Activated naive CD8-positive, alpha-beta T cell treated with anti-CD3 and anti-CD28 coated beads, Interleukin-2, amount 10 ng/mL, durations not matched to agents 7 days and 5 days (primary cell): Measurements from ENCODE around the gene DZIP3. TPM values are rescaled to one million over a fixed set of nuclear protein-coding genes. Genes with fewer than 3 reads are reported as not detected.
"Not testable (repeated sequence)": the region's sequence is repeated elsewhere in the genome, so short reads cannot be mapped to it uniquely, and the experiment has no call there.

Experiments
- ATAC-seq: fragments of 150-1000 bp; cut with Tn5 transposase; one replicate; pipeline ENCODE4 v1.10.0; 2021; ENCODE audit warnings: low read depth, moderate library complexity
- POLR2A ChIA-PET: fragments of 350-600 bp; sonication (Branson Sonifier 250); formaldehyde crosslinking; loops from one replicate; lab custom pipeline; 2021; ENCODE audit warnings: antibody characterized with exemption; lab: Charles Lee
- DNase-seq: peaks from one replicate; pipeline ENCODE4 v3.0.0; 2021
- H3K27ac Mint-ChIP-seq: one replicate; pipeline ENCODE4 v1.8.0; 2022; ENCODE audit warnings: mild to moderate bottlenecking, mixed read lengths
- H3K27me3 Mint-ChIP-seq: one replicate; pipeline ENCODE4 v1.8.0; 2022; ENCODE audit warnings: mild to moderate bottlenecking, moderate library complexity, mixed read lengths
- H3K36me3 Mint-ChIP-seq: one replicate; pipeline ENCODE4 v1.8.0; 2021; ENCODE audit warnings: mild to moderate bottlenecking, mixed read lengths
- H3K4me1 Mint-ChIP-seq: one replicate; pipeline ENCODE4 v1.8.0; 2021; ENCODE audit warnings: mixed read lengths
- H3K4me3 Mint-ChIP-seq: one replicate; pipeline ENCODE4 v1.8.0; 2022; ENCODE audit warnings: mild to moderate bottlenecking, moderate library complexity, mixed read lengths
- H3K9me3 Mint-ChIP-seq: one replicate; pipeline ENCODE4 v1.8.0; 2021; ENCODE audit warnings: mixed read lengths
- total RNA-seq, 2 experiments: library from RNA; stranded (reverse); gene quantifications; one replicate each; pipeline ENCODE4 v1.2.3, GENCODE V29; 2021

Gene DZIP3
- total RNA-seq, 2 experiments from 2014 or later, result 25.2 to 29.9 TPM

- POLR2A ChIA-PET, result no interaction called here
- peaks cover 13% of the 10 kb centered on the region for H3K4me1 Mint-ChIP-seq
- H3K9me3 Mint-ChIP-seq, result no peaks in the 10 kb centered on the region
- H3K27me3 Mint-ChIP-seq, result no peaks in the 10 kb centered on the region
- H3K27ac Mint-ChIP-seq, result no peak overlapping the region
- peaks cover 33% of the 10 kb centered on the region for H3K36me3 Mint-ChIP-seq
- no peak overlapping the region for H3K4me3 Mint-ChIP-seq
- ATAC-seq (no peak), DNase-seq (no peak)
Observed at GRCh38 chr3:108669208-108669607, 79.7 kb downstream of the DZIP3 start.

DNA sequence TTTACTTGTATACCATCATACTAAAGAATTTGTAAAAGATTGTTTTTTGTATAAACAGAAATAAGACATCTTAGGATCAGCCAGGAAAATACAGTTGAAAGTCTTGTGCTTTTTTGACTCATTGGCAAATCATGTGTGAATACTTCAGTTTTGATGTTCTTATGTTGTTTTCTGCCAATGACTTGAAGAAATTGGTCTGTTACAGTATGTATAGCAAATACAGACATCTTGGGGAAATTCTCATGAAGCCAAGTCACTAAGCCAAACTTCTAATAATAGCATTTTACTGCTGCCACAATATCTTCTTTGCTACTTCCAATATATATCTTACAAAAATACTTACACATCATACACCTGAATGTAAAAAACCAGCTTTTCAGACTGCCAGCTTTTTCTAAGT is 83.2 kb downstream of the DZIP3 start:
- H3K36me3 Mint-ChIP-seq, result peaks cover 35% of the 10 kb centered on the region
- ATAC-seq, result no peak
- H3K9me3 Mint-ChIP-seq, result no peaks in the 10 kb centered on the region
- POLR2A ChIA-PET, result no interaction called here
- DNase-seq, result no peak
- no peaks in the 10 kb centered on the region for H3K27me3 Mint-ChIP-seq
- no peak overlapping the region for H3K27ac Mint-ChIP-seq
- no peak overlapping the region for H3K4me3 Mint-ChIP-seq
- H3K4me1 Mint-ChIP-seq, result peaks cover under 1% of the 10 kb centered on the region

GRCh38 chr3:108673988-108674661 is 84.6 kb downstream of the DZIP3 start:
- no peak overlapping the region for H3K4me3 Mint-ChIP-seq
- no peaks in the 10 kb centered on the region for H3K4me1 Mint-ChIP-seq
- H3K9me3 Mint-ChIP-seq, result no peaks in the 10 kb centered on the region
- no peaks in the 10 kb centered on the region for H3K27me3 Mint-ChIP-seq
- POLR2A ChIA-PET, result no interaction called here
- H3K27ac Mint-ChIP-seq, result no peak overlapping the region
- DNase-seq (no peak), ATAC-seq (no peak)
- H3K36me3 Mint-ChIP-seq, result peaks cover 43% of the 10 kb centered on the region

- no peak overlapping the region for H3K4me3 Mint-ChIP-seq
- no peak overlapping the region for H3K27ac Mint-ChIP-seq
- H3K9me3 Mint-ChIP-seq, result no peaks in the 10 kb centered on the region
- POLR2A ChIA-PET, result no interaction called here
- ATAC-seq (no peak), DNase-seq (no peak)
- no peaks in the 10 kb centered on the region for H3K27me3 Mint-ChIP-seq
- peaks cover 40% of the 10 kb centered on the region for H3K36me3 Mint-ChIP-seq
- H3K4me1 Mint-ChIP-seq, result no peaks in the 10 kb centered on the region
Observed at GRCh38 chr3:108677811-108678210, 88.3 kb downstream of the DZIP3 start.

GRCh38 chr3:108692286-108692685 is 102.8 kb downstream of the DZIP3 start:
- DNase-seq, H3K27me3 Mint-ChIP-seq, H3K27ac Mint-ChIP-seq, H3K4me3 Mint-ChIP-seq, H3K9me3 Mint-ChIP-seq, H3K4me1 Mint-ChIP-seq, ATAC-seq, POLR2A ChIA-PET: not testable (repeated sequence)
- peaks cover 47% of the 10 kb centered on the region for H3K36me3 Mint-ChIP-seq

- no peaks in the 10 kb centered on the region for H3K27me3 Mint-ChIP-seq
- H3K36me3 Mint-ChIP-seq, result peaks cover 22% of the 10 kb centered on the region
- no peak overlapping the region for H3K27ac Mint-ChIP-seq
- POLR2A ChIA-PET, result no interaction called here
- ATAC-seq (no peak), DNase-seq (no peak)
- peaks cover 8% of the 10 kb centered on the region for H3K9me3 Mint-ChIP-seq
- H3K4me3 Mint-ChIP-seq, result no peak overlapping the region
- H3K4me1 Mint-ChIP-seq, result no peaks in the 10 kb centered on the region
Observed at GRCh38 chr3:108698461-108698860, 108.9 kb downstream of the DZIP3 start.

GRCh38 chr3:108705045-108705444 is 115.5 kb downstream of the DZIP3 start:
- Mint-ChIP-seq H3K4me1 (no peaks in the 10 kb centered on the region), H3K36me3 (peaks cover 4% of the 10 kb centered on the region), H3K4me3 (no peak overlapping the region), H3K27ac (no peak overlapping the region), H3K27me3 (no peaks in the 10 kb centered on the region), H3K9me3 (peaks cover 7% of the 10 kb centered on the region)
- POLR2A ChIA-PET, result no interaction called here
- ATAC-seq (no peak), DNase-seq (no peak)

DNA sequence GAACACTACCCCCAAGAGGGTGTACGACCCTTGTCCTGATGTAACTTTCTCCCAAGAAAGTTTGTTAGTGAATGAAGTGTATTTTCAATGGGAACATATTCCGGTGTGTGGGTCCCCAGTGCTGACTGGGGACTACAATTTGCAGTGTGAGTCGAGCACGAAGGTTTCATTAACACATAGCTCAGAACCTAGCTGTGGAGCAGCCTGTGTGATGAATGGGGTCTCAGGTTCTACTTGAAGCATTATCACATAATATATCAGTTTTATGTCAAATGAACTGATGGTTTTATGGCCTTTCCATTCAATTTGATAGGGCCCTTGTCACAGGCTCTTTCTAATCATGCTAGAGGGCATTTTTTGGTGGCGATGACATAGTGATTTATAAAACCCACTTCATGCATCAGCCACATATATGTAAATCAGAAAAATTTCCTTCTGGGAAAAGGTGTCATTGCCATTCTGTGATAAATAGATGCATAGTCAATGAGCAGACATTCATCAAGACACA is 123.5 kb downstream of the DZIP3 start:
- ATAC-seq, result no peak
- Mint-ChIP-seq H3K4me1 (no peaks in the 10 kb centered on the region), H3K27ac (no peak overlapping the region), H3K4me3 (no peak overlapping the region), H3K27me3 (no peaks in the 10 kb centered on the region), H3K9me3 (no peaks in the 10 kb centered on the region), H3K36me3 (no peaks in the 10 kb centered on the region)
- POLR2A ChIA-PET, result no interaction called here
- no peak for DNase-seq

DNA sequence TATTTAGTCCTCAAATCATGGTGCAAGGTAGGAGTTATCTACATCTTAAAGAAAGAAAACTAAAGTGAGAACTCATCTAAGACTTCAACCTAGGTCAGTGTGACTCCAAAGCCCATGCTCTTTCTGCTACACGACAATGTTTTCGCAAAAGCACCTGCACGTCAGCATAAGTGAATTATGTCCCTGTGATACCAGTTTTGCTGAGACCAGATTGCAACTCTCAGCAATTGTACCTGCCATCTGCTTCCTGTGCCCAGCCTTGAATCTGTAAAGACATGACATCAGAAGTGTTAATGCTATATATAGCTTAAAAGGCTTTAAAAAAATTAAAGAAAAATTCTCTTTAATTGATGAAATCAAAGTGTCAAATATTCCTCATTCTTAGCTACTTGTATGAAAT is 124.3 kb downstream of the DZIP3 start:
- no peak for ATAC-seq

DNA sequence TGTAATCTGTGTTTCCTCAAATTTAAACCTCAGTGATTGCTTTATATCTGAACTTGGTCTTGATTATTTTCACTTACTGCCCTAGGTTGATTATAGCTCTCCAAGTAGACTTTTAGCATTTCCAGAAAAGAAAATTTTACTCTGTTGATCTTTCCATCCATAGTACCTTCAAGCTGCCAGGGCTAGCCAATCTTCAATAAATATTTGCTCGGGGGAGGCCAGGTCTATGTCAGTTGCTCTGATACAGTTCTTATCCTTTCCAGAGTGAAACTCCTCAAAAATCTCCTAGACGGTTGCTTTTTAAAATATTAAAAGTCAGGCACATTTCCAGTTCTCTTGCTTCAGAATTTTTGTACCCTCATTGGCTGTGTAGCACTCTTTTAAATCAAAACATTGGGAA is 128.9 kb downstream of the DZIP3 start:
- POLR2A ChIA-PET, result no interaction called here
- H3K4me3 Mint-ChIP-seq, result no peak overlapping the region
- no peak overlapping the region for H3K27ac Mint-ChIP-seq
- H3K4me1 Mint-ChIP-seq, result peaks cover 11% of the 10 kb centered on the region
- DNase-seq, result no peak
- no peak for ATAC-seq
- H3K9me3 Mint-ChIP-seq, result peaks cover 4% of the 10 kb centered on the region
- no peaks in the 10 kb centered on the region for H3K36me3 Mint-ChIP-seq
- H3K27me3 Mint-ChIP-seq, result no peaks in the 10 kb centered on the region

More for the DNA sequence above, 124.3 kb downstream of the DZIP3 start:
- Mint-ChIP-seq H3K27me3 (no peaks in the 10 kb centered on the region), H3K36me3 (no peaks in the 10 kb centered on the region), H3K4me1 (no peaks in the 10 kb centered on the region), H3K9me3 (no peaks in the 10 kb centered on the region), H3K27ac (no peak overlapping the region), H3K4me3 (no peak overlapping the region)
- POLR2A ChIA-PET, result no interaction called here
- no peak for DNase-seq

GRCh38 chr3:108719178-108719806 is 129.8 kb downstream of the DZIP3 start:
- no peak for ATAC-seq
- Mint-ChIP-seq H3K27ac (no peak overlapping the region), H3K36me3 (peaks cover 2% of the 10 kb centered on the region), H3K4me1 (peaks cover 11% of the 10 kb centered on the region), H3K4me3 (no peak overlapping the region), H3K27me3 (no peaks in the 10 kb centered on the region), H3K9me3 (peaks cover 6% of the 10 kb centered on the region)
- POLR2A ChIA-PET, result no interaction called here
- no peak for DNase-seq

DNA sequence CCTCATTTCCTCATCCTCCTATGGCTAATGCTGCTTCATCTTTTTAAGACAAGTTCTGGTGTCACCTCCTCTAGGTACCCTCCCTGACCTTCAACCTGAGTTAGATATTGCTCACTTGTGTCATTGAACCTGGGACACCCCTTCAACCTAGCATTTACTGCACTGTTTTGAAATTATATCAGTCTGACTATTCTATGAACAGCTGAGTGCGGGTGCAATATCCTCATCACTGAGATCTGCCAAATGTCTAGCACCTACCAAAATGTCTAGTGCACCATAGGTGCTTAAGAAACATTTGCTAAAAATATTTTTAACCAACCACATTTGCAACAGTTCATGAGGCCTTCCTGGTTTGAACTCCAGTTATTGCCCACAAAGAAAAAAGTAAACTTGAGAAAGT is 133.2 kb downstream of the DZIP3 start:
- POLR2A ChIA-PET, result no interaction called here
- DNase-seq (no peak), ATAC-seq (no peak)
- peaks cover 11% of the 10 kb centered on the region for H3K4me1 Mint-ChIP-seq
- peaks cover 7% of the 10 kb centered on the region for H3K9me3 Mint-ChIP-seq
- H3K4me3 Mint-ChIP-seq, result no peak overlapping the region
- H3K36me3 Mint-ChIP-seq, result peaks cover 2% of the 10 kb centered on the region
- no peak overlapping the region for H3K27ac Mint-ChIP-seq
- no peaks in the 10 kb centered on the region for H3K27me3 Mint-ChIP-seq

DNA sequence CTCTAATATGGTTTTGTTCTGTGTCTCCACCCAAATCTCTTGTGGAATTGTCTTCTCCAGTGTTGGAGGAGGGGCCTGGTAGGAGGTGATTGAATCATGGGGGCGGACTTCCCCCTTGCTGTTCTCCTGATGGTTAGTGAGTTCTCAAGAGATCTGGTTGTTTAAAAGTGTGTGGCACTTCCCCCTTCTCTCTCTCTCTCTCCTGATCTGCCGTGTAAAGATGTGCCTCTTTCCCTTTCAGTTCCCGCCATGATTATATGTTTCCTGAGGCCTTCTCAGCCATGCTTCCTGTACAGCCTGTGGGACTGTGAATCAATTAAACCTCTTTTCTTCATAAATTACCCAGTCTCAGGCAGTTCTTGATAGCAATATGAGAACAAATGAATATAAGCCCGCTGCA is 134.6 kb downstream of the DZIP3 start:
- Mint-ChIP-seq H3K4me1 (peaks cover 8% of the 10 kb centered on the region), H3K9me3 (peaks cover 7% of the 10 kb centered on the region), H3K27me3 (no peaks in the 10 kb centered on the region), H3K27ac (no peak overlapping the region), H3K4me3 (no peak overlapping the region), H3K36me3 (peaks cover 2% of the 10 kb centered on the region)
- no peak for ATAC-seq
- POLR2A ChIA-PET, result no interaction called here
- DNase-seq, result no peak

DNA sequence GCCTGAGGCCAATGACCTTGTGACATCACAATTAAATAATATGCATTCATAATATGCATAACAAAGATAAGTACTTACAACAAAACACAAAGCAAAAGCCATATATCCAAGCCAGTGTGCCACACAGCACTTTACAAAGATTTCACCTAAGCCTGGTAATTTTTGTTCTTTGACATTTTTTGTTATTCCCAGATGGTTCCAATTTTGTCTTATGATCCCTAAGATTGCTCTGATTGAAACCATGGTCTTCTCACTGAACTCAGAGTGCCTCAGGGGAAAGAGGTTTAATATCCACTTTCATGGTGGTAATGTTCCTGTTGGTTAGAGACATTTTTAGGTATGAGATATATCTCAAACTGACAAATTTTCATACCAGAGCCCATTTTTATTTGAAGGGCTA is 138.6 kb downstream of the DZIP3 start:
- Mint-ChIP-seq H3K9me3 (peaks cover 3% of the 10 kb centered on the region), H3K4me1 (no peaks in the 10 kb centered on the region), H3K27ac (no peak overlapping the region), H3K4me3 (no peak overlapping the region), H3K36me3 (peaks cover 2% of the 10 kb centered on the region), H3K27me3 (peaks cover 4% of the 10 kb centered on the region)
- ATAC-seq (no peak), DNase-seq (no peak)
- POLR2A ChIA-PET, result no interaction called here
